ENCODE data around the gene NUDT8.

DNA sequence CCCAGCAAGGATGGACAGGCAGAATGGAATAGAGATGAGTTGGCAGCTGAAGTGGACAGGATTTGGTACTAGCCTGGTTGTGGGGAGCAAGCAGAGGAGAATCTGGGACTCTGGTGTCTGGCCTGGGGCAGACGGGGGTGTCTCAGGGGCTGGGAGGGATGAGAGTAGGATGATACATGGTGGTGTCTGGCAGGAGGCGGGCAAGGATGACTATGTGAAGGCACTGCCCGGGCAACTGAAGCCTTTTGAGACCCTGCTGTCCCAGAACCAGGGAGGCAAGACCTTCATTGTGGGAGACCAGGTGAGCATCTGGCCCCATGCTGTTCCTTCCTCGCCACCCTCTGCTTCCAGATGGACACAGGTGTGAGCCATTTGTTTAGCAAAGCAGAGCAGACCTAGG is 43.8 kb downstream of the NUDT8 start:
- TF ChIP-seq, protein P1, sequence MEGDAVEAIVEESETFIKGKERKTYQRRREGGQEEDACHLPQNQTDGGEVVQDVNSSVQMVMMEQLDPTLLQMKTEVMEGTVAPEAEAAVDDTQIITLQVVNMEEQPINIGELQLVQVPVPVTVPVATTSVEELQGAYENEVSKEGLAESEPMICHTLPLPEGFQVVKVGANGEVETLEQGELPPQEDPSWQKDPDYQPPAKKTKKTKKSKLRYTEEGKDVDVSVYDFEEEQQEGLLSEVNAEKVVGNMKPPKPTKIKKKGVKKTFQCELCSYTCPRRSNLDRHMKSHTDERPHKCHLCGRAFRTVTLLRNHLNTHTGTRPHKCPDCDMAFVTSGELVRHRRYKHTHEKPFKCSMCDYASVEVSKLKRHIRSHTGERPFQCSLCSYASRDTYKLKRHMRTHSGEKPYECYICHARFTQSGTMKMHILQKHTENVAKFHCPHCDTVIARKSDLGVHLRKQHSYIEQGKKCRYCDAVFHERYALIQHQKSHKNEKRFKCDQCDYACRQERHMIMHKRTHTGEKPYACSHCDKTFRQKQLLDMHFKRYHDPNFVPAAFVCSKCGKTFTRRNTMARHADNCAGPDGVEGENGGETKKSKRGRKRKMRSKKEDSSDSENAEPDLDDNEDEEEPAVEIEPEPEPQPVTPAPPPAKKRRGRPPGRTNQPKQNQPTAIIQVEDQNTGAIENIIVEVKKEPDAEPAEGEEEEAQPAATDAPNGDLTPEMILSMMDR (conservative IDR thresholded peaks at IDR 0.05; ENCODE audit: low read length): no peak
- TF ChIP-seq EZH2phosphoT487 (IDR thresholded peaks at IDR 0.05; ENCODE audit: borderline replicate concordance): no peak
